K562 (cell line): ENCODE measurements around the gene JPH2. TPM values are rescaled to one million over a fixed set of nuclear protein-coding genes. Genes with fewer than 3 reads are reported as not detected.

Source experiments
- ATAC-seq: fragments of 200-7000 bp; cut with Tn5 transposase; 3 replicates; pipeline ENCODE4 v1.9.1; 2020; ENCODE audit warnings: moderate library complexity
- BruUV-seq: library from RNA; stranded (reverse); fragments of 400-500 nt; replicated peaks from 2 replicates; lab custom pipeline; 2021; lab: Mats Ljungman, UMichigan
- CTCF ChIA-PET: fragments of 300-600 bp; formaldehyde crosslinking; extraction: SDS; loops from one replicate; lab custom pipeline; 2021; ENCODE audit warnings: low intra/inter-chr PET ratio; lab: Yijun Ruan, JAX
- POLR2A ChIA-PET: fragments of 300-600, 350-650 bp; sonication (Branson Sonifier 250); formaldehyde crosslinking; extraction: SDS; loops from one replicate; lab custom pipeline; 2021; ENCODE audit warnings: antibody characterized with exemption, inconsistent platforms; lab: Yijun Ruan, JAX
- DNase-seq, 4 experiments: peaks; one replicate each; pipeline versions ENCODE4 v3.0.0 to v3.0.0-alpha.2; 2011 to 2018; ENCODE audit warnings: low spot score in 3 of 4, mixed read lengths in 3 of 4; ENCODE audit errors: extremely low read depth in 1 of 4
- FAIRE-seq: peaks from 2 replicates; lab custom pipeline; 2011; peaks lifted over from hg19 to GRCh38; lab: Jason Lieb, UNC
- H2AFZ ChIP-seq: 2 replicates; pipeline ENCODE4 v1.6.0; 2011; ENCODE audit warnings: low read depth, low read length, control low read depth, inconsistent platforms
- H3K27ac ChIP-seq: fragments of 200-600 bp; 3 replicates; pipeline ENCODE4 v1.8.0; 2011; ENCODE audit warnings: low read depth, mild to moderate bottlenecking, control low read depth, inconsistent platforms, low read length, moderate library complexity, mixed read lengths; ENCODE audit errors: extremely low read depth
- H3K27me3 ChIP-seq, 2 experiments: fragments of 300-600 bp in 1 of 2; 2 replicates in 1 of 2; 3 replicates in 1 of 2; pipeline versions ENCODE4 v1.6.0 to v1.8.0; 2011; ENCODE audit warnings: inconsistent platforms in 2 of 2, low read length in 2 of 2, mild to moderate bottlenecking in 1 of 2, mixed read lengths in 1 of 2, moderate library complexity in 1 of 2; ENCODE audit not compliant: control insufficient read depth in 2 of 2, insufficient read depth in 2 of 2
- H3K36me3 ChIP-seq: fragments of 300-600 bp; 3 replicates; pipeline ENCODE4 v1.8.0; 2011; ENCODE audit warnings: mild to moderate bottlenecking, low read length, inconsistent platforms; ENCODE audit not compliant: control insufficient read depth, insufficient read depth
- H3K4me1 ChIP-seq, 2 experiments: fragments of 200-600 bp in 1 of 2; replicated peaks in 1 of 2; 2 replicates in 1 of 2; 3 replicates in 1 of 2; pipeline versions ENCODE4 v1.5.1 to v1.8.0; 2011; ENCODE audit warnings: inconsistent platforms in 2 of 2, low read length in 2 of 2, mild to moderate bottlenecking in 1 of 2, mixed read lengths in 1 of 2, moderate library complexity in 1 of 2; ENCODE audit not compliant: control insufficient read depth in 2 of 2, insufficient read depth in 2 of 2
- H3K4me2 ChIP-seq: 2 replicates; pipeline ENCODE4 v1.6.1; 2011; ENCODE audit warnings: low read length, control low read depth, inconsistent platforms, mixed read lengths; ENCODE audit not compliant: insufficient read depth
- H3K4me3 ChIP-seq: fragments of 200-600 bp; sonication (generic), shearing (Covaris generic); 2 replicates; pipeline ENCODE4 v1.5.1; 2016; ENCODE audit warnings: control low read depth, inconsistent platforms
- H3K79me2 ChIP-seq: fragments of 200-600 bp; 3 replicates; pipeline ENCODE4 v1.8.0; 2011; ENCODE audit warnings: low read length, inconsistent platforms; ENCODE audit not compliant: control insufficient read depth, insufficient read depth
- H3K9ac ChIP-seq, 2 experiments: 2 replicates each; pipeline versions ENCODE4 v1.6.0 to v1.6.1; 2011; ENCODE audit warnings: low read depth in 2 of 2, low read length in 2 of 2, control low read depth in 1 of 2, inconsistent platforms in 1 of 2, mild to moderate bottlenecking in 1 of 2, mixed read lengths in 1 of 2; ENCODE audit not compliant: insufficient read depth in 1 of 2
- H3K9me1 ChIP-seq: one replicate; pipeline ENCODE4 v1.6.0; 2011; ENCODE audit warnings: inconsistent platforms, mild to moderate bottlenecking, low read length, moderate library complexity; ENCODE audit not compliant: control insufficient read depth, insufficient read depth
- H3K9me3 ChIP-seq: replicated peaks from 2 replicates; pipeline ENCODE4 v1.5.1; 2011; ENCODE audit warnings: low read depth, low read length, inconsistent platforms; ENCODE audit not compliant: control insufficient read depth, insufficient read depth
- H4K20me1 ChIP-seq: replicated peaks from 2 replicates; pipeline ENCODE4 v1.6.1; 2011; ENCODE audit warnings: low read length, inconsistent platforms, mixed read lengths; ENCODE audit not compliant: control insufficient read depth, insufficient read depth
- ARNT ChIP-seq, 2 experiments: fragments of 450-650 bp; IDR thresholded peaks; 2 replicates each; pipeline ENCODE4 v1.6.1; 2016; ENCODE audit warnings: mild to moderate bottlenecking in 1 of 2
- CTCF ChIP-seq, 3 experiments: IDR thresholded peaks in 2 of 3; conservative IDR thresholded peaks in 1 of 3; 2 replicates each; pipeline ENCODE4 v1.5.1; 2011 to 2012; ENCODE audit warnings: low read length in 3 of 3, mild to moderate bottlenecking in 3 of 3, control low read depth in 2 of 3, improper control_type of control experiment in 1 of 3, inconsistent platforms in 1 of 3, low read depth in 1 of 3, mixed read lengths in 1 of 3, moderate library complexity in 1 of 3; ENCODE audit not compliant: insufficient read depth in 2 of 3
- DACH1 ChIP-seq: fragments of 450-650 bp; IDR thresholded peaks from 2 replicates; pipeline ENCODE4 v1.6.1; 2018; ENCODE audit not compliant: partially characterized antibody
- MGA ChIP-seq: fragments of 450-650 bp; IDR thresholded peaks from 2 replicates; pipeline ENCODE4 v1.6.1; 2016; ENCODE audit warnings: mild to moderate bottlenecking, moderate library complexity
- RNF219 ChIP-seq: fragments of 250-450 bp; sonication (Bioruptor Pico); IDR thresholded peaks from 2 replicates; pipeline ENCODE4 v1.5.0; 2022; ENCODE audit warnings: mild to moderate bottlenecking
- TARDBP ChIP-seq: fragments of 450-650 bp; IDR thresholded peaks from 2 replicates; pipeline ENCODE4 v1.6.1; 2016
- TEAD4 ChIP-seq, 2 experiments: sonication (generic) in 1 of 2; formaldehyde crosslinking in 1 of 2; IDR thresholded peaks; 2 replicates each; pipeline versions ENCODE4 v1.6.1 to v1.8.0; 2012 to 2022; ENCODE audit warnings: borderline replicate concordance in 1 of 2, inconsistent platforms in 1 of 2, low read length in 1 of 2, mild to moderate bottlenecking in 1 of 2, missing genetic modification reagents in 1 of 2
- WGBS: fragments of 100-300 bp; shearing (Covaris generic); methylation state at CpG from one replicate; pipeline ENCODE4 v1.1.6; 2016; ENCODE audit warnings: low coverage, mixed read lengths; ENCODE audit not compliant: insufficient coverage; ENCODE audit errors: missing lambda C conversion rate; 5-methylcytosine and 5-hydroxymethylcytosine counted together
- in situ Hi-C: fragments of 300-500 bp; cut with MboI; formaldehyde crosslinking; loops from 4 replicates; pipeline ENCODE4 v1.15.0; 2018; ENCODE audit warnings: inconsistent platforms, mixed read lengths
- intact Hi-C: fragments of 100-400 bp; cut with micrococcal nuclease; formaldehyde crosslinking; loops from 2 replicates; pipeline ENCODE4 v1.14.2; 2022
- polyA plus RNA-seq, 8 experiments: library from polyadenylated mRNA; depleted of rRNA in 4 of 8; stranded (reverse) in 5 of 8; unstranded in 3 of 8; fragments of >200 nt; fragmentation: Nextera tagmentation in 2 of 8; fragmentation: Illumina TruSeq in 1 of 8; extraction: Ambion mirVana in 2 of 8; extraction: Trizol in 1 of 8; gene quantifications; 2 replicates each; pipeline versions ENCODE4 v1.2.1 to v1.2.3, GENCODE V29; 2011 to 2014; ENCODE audit warnings: inconsistent platforms in 1 of 8, missing spikeins in 1 of 8
- total RNA-seq, 7 experiments: library from RNA; depleted of rRNA in 6 of 7; stranded (reverse); fragments of >200 nt in 6 of 7; fragmentation: Illumina TruSeq in 2 of 7; extraction: Trizol in 2 of 7; gene quantifications; 2 replicates each; pipeline versions ENCODE4 v1.2.1 to v1.2.3, GENCODE V29; 2011 to 2021; ENCODE audit warnings: low replicate concordance in 1 of 7

JPH2 gene
- total and polyA plus RNA-seq, 9 of the 15 experiments (the other 6 are each of a cell fraction or from before 2014, with no cell fraction given): not detected

- Histone ChIP-seq H2AFZ (no peak overlapping the region), H3K9me1 (peaks cover 3% of the 10 kb centered on the region), H3K36me3 (no peaks in the 10 kb centered on the region), H3K4me2 (no peak overlapping the region), H3K9me3 (no peaks in the 10 kb centered on the region), H3K4me3 (no peak overlapping the region), H4K20me1 (no peaks in the 10 kb centered on the region; the same call in 1 of the 2 replicates), H3K79me2 (no peaks in the 10 kb centered on the region), H3K4me1 (no peaks in the 10 kb centered on the region), H3K27me3 (peaks cover 53 to 80% of the 10 kb centered on the region in 2 experiments), H3K9ac (no peak overlapping the region), H3K27ac (no peak overlapping the region)
- DNase-seq (no peak), ATAC-seq (no peak), FAIRE-seq (no peak)
- no TSS peak for BruUV-seq
- 0% methylated on average over 6 of the region's 6 CpGs for WGBS
- intact Hi-C loops: no loop called here
- ChIA-PET POLR2A (no interaction called here), CTCF (no interaction called here)
- in situ Hi-C loops: no loop called here
- TF ChIP-seq TARDBP (no peak), ARNT (IDR thresholded peaks at IDR 0.05) (no peak), DACH1 (no peak), CTCF (IDR thresholded peaks at IDR 0.05 in 2 of 3, conservative IDR thresholded peaks at IDR 0.05 in 1 of 3; ENCODE audit: insufficient read depth in 2 of 3, low read depth in 1 of 3, low read length in 3 of 3) (no peak), TEAD4 (IDR thresholded peaks at IDR 0.05; ENCODE audit: low read length) (no peak), TEAD4 (CRISPR knock-in tag; IDR thresholded peaks at IDR 0.05; ENCODE audit: borderline replicate concordance) (no peak), MGA (no peak), RNF219 (CRISPR knock-in tag) (no peak)
Observed at GRCh38 chr20:44073675-44074071, 113.3 kb downstream of the JPH2 start.
